HG03571 (cell line): Measurements from ENCODE around the gene TNS4.

Source experiments
- ATAC-seq: cut with Tn5 transposase; IDR thresholded peaks from one replicate; pipeline ENCODE4 v1.9.1; 2021; ENCODE audit not compliant: unreplicated experiment

TNS4 gene

DNA sequence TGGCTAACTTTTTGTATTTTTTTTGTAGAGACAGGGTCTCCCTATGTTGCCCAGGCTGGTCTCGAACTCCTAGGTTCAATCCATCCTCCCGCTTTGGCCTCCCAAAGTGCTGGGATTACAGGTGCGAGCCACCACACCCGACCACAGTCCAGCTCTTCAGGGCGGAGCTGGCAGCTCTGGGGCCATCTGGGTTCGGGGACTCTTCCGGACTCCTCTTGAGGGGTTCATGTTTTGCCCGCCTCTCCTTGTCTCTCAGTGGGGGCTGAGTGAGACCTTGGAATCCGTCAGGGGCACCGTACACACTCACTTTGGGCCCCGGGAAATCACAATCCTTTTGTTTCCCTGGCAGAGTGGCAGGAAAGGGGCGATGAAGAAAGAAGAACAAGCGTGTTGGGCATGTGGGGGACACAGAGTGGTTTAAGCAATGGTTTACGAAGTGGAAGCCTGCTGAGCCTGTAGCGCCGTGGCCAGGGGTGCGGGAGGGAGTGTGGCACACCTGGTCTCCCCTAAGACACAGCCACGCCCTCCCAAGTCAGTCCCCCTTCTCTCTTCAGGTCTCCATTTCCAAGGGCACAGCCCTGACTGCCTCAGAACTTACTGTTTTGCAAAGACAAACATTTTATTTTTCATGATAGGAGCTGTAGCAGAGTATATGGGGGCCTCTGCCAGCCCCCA lies 26.1 kb downstream of the TNS4 start:
- ATAC-seq = no peak

DNA sequence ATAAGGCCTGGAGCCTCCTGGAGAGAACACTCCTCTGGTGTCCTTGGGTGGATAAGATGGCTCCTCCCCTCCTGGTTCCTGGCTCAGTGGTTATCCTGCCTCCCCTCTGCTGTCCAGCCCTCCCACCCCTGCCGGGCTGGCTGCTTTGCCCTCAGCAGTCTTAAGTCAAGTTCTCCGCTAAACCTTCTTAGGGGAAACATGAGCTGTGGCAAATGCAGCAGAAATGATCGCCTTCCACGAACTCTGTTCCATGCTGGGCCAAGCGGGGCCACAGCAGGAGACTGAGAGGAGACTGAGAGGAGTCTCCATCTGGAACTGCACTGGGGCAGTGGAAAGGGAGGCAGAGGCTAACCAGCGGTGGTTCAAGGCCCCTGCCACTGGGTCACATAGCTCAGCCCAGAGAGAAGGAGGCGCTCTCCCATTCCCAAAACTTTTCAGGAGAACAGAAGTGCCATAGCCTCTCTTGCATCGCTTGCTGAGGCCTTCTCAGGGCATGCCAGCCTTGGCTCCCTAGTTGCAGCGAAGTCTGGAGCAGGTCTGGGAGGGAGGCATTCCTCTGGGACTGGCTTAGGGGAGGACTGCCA lies 26.9 kb downstream of the TNS4 start:
- no peak for ATAC-seq

DNA sequence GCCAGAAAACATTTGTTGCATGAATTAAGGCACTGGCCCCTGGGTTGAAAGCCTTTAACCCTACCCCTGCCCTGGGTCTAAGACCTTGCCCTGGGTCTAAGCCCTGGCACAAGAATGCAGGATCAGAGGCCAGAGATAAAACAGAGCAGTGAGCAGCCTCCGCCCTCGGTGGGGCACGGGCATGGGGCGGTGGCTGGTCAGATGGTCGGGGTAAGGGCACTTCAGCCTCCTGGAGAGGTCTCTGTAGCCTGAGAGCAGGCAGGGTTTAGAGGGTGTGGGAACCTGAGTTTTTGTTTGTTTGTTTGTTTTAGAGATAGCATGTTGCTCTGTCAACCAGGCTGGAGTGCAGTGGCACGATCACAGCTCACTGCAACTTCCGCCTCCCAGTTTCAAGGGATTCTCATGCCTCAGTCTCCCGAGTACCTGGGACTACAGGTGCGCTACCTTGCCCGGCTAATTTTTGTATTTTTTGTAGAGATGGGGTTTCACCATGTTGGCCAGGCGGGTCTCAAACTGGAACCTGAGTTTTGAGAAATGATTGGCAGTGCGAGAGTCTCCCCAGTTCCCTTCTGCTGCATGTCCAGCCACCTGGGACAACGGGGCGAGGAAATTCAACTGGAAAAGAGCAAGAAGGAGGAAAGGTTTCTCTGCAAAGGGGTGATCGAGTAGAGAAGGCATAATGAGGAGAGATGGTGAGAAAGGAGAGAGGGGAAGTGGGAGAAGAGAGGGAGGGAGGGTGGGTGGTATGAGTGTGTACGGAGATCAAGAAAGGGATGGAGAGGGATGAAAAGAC lies 27.7 kb downstream of the TNS4 start:
- ATAC-seq = no peak

DNA sequence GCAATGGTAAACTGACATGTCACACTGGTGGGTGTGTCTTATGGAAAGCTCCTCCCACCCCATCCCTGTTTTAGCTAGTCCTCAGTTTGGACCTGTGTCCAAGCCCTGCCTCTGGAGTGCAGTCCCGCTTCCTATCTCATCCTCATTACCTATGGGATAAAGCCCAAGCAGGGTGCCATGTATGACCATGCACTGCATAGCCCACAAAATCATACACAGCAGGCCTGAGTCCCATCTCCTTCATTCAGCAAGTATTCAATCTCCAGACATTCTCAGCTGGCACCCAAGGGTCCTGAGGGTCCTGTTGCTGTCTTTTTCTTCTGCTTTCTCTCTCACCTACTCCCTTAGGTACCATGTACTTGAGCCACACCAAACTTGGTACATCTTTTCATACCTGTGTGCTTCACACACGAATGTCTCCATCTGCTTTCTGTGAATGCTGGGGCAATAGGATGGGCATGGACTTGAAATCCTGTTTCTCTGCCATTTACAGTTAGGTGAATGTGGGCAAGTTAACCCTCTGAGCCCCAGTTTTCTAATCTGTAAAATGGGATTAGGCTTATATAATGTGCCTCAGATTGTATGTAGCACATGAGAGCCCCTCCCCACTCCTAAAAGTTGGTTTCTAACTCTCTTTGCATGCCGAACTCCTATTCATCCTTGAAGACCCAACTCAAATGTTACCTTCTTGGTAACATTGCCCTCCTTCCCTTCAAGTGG lies 28.5 kb downstream of the TNS4 start:
- no peak for ATAC-seq

DNA sequence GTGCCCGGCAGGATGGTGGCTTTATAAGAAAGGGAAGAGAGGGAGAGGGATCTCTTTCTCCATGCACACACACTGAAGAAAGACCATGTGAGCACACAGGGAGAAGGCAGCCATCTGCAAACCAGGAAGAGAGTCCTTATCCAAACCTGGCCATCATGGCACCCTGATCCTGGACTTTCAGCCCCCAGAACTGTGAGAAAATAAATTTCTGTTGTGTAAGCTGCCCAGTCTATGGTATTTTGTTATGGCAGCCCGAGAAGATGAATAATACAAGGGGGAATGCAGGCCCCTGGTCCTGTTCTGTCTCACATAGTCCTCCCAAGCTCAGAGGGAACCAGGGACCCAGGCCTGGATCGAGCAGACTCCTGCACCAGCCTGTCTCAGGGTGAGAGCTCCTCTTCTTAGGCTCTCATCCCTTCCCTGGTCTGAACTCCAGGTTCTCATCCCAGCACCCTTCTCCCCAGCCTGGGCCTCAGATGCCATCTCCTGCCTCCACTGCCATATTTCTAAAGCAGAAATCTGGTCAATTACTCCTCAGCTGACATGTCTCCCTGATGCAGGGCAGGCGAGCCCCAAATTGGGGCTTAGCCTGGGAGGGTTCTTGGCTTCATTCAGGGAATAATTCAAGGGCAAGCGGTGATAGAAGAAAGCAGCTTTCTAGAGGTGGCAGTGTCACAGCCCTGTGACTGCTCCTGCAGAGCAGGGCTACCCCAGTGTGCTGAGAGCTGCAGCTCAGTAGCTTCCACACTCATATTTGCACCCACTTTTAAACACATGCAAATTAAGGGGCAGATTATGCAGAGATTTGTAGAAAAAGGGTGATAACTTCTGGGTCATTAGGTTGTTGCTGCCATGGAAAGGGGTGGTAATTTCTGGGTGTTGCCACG lies 29.3 kb downstream of the TNS4 start:
- no peak for ATAC-seq

DNA sequence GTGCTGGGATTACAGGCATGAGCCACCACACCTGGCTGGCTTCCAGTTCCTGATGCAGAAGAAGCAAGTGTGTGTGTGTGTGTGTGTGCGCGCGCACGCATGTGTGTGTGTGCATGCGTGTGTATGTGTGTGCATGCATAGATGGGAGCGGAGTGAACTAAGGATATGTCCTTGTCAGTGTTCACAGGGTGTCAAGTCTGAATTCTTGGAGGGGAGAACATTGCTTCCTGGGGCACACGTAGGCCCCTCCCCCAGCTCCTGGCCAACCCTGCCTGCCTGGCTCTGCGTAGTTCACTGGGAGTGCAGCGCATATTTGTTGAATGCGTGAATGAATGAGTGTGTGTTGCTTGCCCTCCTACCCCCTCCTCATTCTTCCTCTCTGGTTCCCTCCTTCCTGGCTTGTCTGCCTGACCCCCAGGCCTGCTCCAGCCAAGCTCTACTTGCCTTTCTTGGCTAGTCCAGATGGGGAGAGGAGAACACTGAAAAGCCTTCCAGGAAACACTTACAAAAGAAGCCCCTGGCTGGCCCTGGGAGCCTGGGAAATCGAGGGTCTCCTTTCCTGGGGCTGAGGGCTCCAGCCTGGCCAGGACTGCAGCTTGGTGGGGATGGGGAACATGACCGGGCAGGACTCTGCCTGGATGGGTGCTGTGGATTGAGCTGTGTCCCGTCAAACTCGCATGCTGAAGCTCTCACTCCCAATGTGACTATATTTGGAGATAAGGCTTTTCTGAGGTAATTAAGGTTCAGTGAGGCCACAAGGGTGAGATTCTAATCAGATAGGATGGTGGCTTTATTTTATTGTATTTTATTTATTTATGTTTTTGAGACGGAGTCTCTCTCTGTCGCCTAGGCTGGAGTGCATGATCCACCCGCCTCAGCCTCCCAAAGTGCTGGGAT lies 30.2 kb downstream of the TNS4 start:
- ATAC-seq = no peak

DNA sequence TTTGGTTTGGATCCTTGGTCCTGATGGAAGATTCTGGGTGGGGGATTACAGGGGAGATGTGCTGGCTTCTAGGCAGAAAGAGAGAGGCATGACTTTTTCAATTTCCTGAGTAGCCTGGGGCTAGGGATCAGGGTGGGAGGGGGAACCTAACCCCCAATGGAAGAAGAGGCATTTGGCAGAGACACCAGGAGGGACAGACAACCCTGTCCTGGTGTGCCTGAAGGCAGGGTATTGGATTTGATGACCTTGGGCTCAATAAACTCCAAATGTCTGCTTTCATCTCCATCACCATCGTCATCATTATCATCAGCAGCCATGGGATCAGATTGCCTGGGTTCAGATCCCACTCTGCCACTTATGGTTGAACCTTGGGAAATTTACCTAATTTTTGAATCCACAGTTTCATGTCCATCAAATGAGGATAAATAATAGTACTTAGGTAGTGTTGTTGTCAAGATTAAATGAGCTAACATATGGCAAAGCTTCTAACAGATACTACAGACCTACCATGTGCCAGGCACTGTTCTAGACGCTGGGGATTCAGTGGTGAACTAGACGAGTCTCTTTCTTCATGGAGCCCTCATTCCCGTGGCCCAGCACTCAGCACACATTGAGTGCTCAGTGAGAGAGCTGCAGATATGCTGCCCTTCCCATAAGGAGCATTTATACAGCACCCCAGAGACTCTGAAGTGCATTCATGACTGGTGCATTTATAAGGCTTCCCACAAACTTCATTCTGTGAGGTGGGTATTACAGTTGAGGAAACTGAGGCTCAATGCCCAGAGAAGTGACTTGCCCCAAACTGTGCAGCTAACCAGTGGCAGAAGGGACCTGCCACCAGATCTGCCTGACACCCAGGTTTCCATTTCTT lies 31.4 kb downstream of the TNS4 start:
- ATAC-seq = no peak

DNA sequence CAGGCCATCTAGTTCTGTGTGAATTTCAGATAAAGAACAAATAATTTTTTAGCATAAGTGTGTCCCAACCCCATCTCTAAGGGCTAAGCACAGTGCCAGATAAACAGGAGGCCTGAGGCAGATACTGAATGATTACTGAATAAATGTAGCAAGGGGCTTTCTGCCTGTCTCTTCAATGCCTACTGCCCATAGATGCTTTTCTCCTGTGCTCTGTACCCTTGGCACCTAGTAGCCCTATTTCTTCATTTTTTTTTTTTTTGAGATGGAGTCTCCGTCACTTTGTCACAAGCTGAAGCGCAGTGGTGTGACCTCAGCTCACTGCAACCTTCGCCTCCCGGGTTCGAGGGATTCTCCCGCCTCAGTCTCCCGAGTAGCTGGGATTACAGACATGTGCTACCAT lies 32.9 kb downstream of the TNS4 start:
- ATAC-seq = no peak

DNA sequence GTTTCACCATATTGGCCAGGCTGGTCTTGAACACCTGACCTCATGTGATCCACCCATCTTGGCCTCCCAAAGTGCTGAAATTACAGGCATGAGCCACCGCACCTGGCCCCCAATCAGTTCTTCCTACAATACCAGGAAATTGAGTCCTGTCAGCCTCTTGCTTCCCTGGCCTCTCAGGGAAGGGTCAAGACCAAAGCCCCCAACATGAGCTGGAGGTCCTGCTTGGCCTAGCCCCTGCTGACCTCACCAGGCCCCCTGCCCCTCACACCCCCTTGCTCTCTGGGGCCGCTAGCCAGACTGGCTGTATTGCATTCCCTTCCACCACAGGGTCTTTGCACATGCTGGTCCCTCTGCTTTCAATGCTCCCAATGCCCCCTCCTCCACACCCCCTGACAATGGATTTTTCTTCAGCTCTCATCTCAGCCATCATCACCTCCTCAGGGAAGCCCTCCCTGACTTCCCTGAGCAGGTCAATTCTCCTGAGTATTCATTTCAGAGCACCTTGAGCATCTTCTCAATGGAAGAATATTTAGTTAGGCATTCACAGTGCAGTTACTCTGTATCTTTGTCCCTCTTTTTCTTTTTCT lies 34.0 kb downstream of the TNS4 start:
- no peak for ATAC-seq

DNA sequence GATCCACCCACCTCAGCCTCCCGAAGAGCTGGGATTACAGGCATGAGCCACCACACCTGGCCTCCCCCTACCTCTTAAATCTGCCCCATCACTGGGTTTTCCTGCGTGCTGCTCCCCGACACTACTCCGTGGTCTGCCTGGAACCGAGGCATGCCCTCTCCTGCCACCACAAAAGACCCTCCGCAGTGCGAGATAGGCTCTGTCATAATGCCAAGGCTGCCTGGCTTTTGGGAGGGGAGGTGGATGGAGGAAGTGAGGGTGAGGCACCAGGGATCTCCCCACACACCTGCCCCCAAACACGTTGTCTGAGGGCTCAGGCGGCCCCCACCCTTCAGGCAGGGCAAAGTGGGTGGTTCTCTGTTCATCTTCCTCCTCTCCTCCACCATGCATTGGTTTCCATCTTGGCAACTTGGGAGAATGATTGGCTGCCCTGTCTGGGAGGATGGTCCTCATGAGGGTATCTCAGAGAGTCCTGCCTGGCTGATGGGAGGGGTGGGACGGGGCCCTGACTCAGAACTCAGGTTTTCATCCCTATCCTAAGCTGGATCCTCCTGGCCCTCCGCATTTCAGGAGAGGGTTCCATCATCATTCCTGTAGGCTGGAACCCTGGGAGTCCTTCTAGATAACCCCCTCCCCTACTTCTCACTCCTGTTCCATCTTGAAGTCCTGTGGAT lies 35.0 kb downstream of the TNS4 start:
- no peak for ATAC-seq

DNA sequence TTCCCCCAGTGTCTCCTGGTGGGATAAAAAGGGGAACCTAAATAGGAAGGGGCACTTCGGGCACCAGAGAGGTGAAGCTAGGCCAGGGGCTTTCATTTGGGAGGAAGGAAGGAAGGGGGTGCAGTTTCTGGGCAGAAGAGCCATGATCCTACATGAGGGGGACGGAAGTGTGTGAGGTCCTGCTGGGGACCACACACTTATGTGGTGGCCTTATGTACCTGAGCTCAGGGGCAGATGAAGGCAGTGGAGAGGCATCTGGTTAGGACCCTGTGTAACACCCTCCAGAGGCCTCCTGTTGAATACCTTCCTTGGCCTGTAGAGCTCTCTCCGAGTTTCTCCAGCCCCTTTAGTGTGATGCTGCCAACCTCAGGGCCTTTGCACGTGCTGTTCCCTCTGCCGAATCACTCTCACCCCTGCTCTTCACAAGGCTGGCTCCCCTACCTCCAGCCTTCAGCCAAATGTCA lies 37.0 kb downstream of the TNS4 start:
- no peak for ATAC-seq

DNA sequence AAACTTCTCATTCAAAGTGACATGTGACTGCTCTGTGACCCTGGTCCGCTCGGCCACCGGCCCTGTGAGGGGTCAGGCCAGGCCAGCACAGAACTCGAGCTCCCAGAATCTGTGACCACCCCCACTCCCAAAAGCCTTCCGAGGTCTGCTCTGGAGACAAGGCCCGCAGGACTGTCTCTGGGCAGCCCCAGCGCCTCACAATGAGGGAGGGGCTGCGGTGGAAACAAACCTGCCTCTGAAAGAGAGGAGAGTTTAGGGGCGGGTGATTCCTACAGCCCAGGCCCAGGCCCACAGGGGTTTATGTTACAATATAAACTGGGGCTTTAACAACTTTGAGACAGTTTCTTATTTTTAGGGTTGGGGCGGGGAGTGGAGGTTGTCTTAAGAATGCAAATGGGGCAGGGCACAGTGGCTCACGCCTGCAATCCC lies 38.3 kb downstream of the TNS4 start:
- ATAC-seq = no peak

DNA sequence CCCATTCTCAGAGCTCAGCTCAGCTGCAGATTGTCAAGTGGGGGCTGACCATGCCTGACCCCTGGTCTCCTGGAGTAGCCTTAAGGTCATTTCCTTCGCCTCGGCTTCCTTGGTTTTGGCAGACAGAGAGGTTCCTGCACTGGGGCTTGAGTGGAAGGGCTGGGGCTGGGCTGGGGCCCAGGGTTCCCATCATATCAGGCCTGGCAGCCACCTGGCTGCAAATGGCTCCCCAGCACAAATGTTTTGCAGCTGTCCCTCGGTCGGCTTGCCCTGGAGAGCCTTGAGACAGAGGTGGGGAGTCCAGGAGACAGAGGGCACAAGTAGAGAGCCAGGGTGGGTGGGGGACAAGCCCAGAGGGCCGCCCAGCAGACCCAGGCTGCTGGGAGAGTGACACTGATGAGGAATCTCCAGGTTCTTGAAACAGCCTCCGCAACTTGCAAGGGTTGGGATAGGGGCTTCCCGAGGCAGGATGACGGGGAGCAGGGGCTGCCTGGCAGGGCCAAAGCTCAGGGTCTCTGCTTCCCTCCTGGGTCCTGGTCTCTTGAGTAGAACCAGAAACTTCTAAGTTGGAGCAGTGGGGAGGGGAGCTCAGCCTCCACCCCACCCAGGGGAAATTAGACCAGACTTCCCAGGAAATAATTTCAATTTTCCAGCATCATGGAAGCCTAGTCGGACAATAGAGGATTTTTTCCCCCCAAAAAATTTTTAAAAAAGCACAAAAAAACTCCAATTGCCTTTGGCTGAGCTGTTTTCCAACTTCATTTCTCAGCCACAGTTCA lies 38.9 kb downstream of the TNS4 start:
- ATAC-seq = no peak

DNA sequence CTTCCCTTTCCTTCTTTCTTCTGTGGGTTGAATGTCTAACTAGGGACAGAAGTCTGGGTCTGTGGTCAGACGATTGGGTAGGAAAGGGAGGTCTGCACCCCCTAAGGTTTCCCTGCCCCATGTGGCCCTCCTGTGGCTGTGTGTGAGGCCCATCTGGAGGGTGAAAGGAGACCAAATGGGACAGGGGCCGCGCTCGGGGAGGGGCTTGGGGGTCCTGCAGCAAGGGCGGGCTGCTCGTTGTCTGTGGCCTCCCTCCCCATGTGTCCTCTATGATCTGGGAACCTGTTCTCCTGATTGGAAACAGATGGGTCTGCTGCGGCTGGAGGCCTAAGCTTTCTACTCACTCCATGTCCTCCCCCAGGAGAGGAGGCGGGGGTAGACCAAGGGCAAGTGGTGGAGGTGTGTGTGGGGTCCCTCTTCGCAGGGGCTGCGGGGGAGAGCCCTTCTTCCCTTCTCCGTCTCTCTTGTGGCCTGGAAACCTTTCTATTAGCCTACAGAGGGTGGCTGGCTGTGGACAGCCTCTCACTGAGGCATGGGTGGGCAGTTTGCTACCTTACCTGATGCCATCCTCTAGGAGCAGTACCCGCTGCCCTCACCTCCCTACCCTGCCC lies 39.6 kb downstream of the TNS4 start:
- ATAC-seq = no peak

DNA sequence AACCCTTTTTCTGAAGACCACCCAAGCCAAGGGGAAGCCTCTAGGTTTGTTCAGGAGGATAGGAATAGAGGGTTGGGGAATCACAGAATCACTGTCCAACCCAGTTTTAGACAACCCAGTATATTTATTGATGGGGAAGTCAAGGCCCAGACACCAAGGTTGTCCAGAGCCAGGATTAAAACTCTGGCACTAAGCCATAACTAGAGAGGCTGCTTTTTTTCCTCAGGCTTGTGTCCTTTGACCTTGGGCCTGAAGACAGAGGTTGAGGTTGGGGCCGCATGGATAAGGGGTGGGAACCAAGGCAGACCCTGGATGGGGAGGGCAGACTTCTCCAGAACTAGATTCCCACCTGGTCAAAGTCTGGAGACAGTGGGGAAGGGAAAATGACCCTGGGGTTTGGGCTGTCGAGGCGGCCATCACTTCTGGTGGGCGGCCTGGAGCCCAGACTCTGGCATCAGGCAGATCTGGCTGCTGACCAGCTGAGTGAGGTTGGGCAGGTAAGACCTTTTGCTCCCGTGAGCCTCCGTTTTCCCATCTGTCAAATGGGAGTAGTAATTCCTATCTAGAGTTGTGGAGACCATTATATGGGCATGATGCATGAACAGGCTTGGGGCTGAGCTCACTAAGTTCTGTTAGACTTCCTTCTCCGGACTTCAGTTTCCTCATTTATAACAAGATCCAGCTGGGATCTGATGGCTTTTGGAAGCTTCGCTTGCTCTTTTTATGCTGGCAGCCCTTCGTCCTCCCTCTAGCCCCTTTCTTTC lies 40.3 kb downstream of the TNS4 start:
- no peak for ATAC-seq

DNA sequence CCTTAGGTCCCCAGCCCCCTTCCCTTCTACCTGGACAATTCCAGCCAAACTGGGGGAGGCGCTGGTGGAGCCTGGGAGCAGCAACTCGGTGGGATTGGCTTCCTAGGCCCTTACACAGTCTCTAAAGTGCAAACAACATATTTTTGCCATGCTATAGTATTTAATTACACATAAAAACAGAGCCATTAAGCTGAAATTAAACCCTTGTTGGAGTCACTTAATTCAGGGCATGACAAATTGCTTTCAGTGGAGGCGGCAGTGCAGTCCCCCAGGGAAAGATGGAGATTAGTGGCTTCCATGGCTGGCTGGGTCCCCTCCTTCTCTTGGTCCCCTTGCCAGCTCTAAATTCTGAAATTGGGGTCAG lies 40.8 kb downstream of the TNS4 start:
- ATAC-seq = no peak
